G401 (cell line): ENCODE measurements around the gene UTP25. TPM values are rescaled to one million over a fixed set of nuclear protein-coding genes. Genes with fewer than 3 reads are reported as not detected.

Source experiments
- DNase-seq: peaks from one replicate; pipeline ENCODE4 v3.0.0-alpha.2; 2015; ENCODE audit warnings: low spot score
- in situ Hi-C: cut with HindIII; loops from 2 replicates; pipeline ENCODE4 v1.10.0; 2016; ENCODE audit warnings: low sequenced_read_pairs, mixed read lengths
- total RNA-seq: library from RNA; depleted of rRNA; stranded (reverse); fragments of >200 nt; shearing (Covaris generic); gene quantifications from 2 replicates; pipeline ENCODE4 v1.2.3, GENCODE V29; 2014

Gene UTP25
- total RNA-seq, 1 experiment from 2014 or later, result 13.5 TPM

DNA sequence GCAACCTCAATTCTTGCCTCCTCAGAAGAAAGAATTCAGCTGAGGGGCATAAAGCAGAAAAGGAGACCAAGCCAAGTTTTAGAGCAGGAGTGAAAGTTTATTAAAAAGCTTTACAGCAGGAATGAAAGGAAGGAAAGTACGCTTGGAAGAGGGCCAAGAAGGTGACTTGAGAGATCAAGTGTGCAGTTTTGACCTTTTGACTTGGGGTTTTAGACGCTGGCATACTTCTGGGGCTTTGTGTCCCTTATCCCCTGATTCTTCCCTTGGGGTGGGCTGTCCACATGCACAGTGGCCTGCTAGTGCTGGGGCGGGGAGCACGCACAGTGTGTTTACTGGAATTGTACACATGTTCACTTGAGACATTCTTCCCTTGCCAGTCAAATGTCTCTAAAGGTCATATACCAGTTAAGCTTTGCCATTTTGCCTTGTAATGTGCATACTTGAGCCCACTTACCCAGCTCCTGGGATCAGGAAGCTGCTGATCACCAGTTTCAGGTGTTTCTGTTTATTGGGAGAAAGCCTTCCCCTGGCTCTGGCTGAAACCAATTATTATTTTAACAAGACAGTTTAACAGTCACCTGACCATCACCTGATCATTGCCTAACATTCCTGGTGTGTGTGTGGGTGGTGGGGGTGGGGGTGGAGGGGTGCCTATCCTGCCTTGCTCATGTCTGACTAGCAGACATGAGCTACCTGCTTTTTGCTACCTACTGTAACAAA, 36.2 kb downstream of the UTP25 start:
- in situ Hi-C loops, result no loop called here
- DNase-seq, result peak; percentile 78

DNA sequence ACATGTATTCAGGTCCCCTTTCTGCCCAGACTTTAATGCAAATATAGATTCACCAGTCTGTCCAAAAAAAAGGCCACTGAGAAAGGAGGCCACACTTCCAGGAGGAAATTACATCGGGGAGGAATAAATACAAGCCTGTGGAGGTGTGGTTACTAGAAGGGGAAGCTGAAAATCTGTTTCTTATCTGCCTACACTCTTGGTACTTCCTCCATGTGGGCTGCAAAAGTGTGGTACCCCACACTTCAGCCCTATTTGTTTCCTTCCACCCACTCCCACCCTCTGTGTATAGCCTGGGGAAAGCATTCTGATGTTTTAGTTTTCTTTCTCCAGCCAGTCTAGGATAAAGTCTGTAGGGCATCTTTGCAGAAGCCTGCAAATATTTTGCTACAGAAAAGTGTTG, 38.4 kb downstream of the UTP25 start:
- DNase-seq, result no peak
- in situ Hi-C loops, result no loop called here

DNA sequence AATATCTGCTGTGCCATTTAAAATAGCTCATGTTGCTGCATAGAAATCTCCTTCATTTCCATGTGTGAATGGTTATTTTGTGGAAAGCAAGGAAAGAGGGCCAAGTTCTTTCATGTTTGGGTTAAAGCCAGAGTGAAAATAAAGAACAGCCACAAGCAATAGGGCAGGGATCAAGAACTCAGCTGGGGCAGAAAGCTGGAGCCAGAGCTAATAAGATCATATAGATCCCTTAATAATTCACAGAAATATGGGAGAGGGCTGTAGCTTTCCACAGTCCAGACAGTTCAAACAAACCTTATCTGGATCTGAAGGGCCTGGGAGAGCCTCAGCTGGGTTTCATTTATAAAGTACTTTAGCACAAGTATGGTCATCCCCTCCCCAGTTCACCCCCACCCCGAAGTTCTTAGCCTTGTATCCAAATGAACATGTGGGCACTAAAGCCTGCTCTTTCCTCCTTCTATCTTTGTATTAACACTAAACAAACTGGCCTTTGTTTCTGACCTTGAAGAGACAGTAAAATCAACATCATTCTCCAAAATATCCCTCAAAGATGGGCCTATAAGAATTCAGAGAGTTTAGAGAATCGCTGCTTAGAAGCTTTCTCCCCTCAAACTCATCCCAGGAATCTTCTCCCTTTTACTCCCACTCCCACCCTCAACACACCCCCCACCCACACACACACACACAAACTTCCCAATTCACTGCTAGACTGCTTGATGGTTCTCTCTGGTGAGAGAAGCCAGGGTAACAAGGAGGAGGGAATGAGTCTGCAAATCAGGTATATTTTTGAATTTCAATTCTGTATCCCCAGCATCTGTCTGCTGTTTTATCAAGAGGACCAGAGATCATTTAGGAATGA, 41.7 kb downstream of the UTP25 start:
- in situ Hi-C loops, result no loop called here
- peak; percentile 62 for DNase-seq

DNA sequence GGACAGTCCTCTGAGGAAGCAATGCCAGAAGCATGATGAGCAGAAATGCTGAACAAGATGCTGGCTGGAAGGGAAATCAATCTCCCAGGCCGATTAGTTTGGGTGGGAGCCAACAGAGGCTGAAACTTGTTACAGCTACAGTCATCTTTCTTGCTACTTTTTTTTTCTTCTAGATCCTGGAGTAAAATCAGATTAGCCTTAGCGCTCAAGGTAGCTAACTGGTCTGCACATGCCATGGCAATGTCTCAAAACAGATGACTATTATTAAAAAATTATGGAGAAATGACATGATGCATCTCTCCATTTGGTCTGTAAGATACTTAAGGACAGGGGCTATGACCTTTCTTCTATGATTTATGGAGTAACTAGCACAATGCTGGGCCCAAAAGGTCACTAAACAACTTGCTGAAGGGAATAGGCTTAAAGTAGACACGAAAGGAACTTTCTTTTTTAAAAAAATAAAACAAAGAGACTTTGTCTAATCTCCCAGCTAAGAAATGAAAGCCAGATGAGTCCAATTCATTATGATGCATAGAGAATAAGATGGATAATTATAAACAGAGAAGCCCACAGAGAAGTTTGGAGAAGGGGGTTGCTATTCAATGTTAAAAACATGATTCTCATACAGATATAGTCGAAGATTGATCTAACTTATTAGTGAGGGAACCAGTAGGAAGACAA, 42.5 kb downstream of the UTP25 start:
- DNase-seq, result peak; percentile 63
- in situ Hi-C loops, result no loop called here

DNA sequence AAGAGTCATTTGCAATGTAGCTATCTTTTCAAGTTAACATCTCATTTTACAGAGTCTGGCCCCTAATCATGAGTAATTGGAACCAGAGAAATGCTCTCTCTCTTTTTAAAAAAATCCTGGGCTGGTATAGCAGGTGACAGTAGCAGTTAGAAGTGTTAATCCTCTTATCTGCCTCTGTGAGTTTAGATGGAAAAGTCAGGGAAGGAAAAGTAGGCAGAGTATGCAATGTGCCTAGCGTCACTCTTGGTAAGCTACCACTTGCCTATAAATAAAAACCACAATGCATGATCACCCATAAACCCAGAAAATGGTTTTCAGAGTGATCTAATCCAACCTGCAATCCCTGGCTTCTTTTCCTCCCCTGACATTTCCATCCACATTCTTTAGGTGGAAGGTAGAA, 43.2 kb downstream of the UTP25 start:
- in situ Hi-C loops, result no loop called here
- peak; percentile 64 for DNase-seq

DNA sequence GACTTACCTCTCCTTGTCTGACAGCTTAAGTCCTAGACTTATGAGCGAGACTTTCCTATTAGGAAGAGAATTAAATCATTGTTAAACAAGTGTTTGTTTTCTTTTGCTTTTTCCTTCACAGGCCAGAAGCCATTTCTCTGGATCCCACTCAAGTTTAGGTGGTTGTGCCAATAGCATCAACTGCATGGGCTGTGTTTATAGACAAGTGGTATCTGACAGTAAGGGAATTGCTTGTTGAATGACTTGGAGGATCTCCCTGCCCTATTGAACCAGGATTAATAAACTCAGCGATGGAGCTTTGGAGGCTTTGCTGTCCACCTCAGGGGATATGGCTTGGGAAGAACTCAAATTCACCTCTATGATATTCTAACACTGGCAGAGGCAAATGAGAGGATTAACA, 43.7 kb downstream of the UTP25 start:
- in situ Hi-C loops, result no loop called here

DNA sequence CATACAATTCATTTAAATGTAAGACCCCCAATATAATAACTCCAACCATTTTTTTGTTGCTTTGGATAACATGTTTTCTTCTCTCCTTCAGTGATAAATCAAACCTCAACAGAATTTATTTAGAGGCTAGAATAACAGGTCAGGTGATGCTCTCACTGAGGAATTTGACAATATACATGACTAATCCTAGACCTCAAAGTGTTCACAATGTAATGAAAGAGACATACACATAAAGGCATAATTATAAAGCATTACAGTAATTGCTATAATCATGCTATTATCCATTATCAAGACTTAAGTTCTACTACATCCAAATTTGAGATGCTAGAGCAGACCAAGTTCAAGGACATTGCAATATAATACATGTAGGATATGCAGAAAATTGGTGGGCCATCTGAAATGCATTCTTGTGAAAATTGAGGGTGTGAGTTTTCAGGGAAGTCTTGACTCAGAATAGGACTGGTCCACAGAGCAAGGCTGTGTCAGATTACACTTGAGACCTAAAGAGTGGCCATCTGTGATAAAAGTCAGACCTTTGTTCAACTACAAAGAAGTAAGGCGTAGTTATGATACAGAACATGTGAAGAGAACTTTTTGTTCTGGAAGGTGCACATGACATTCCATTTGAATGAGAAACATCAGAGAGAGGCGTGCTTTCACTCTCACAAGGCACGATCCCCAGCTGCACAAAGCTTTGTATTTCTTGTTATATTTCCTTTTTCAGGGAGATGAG, 45.5 kb downstream of the UTP25 start:
- in situ Hi-C loops, result no loop called here

More for the DNA sequence above, 43.7 kb downstream of the UTP25 start:
- DNase-seq, result peak; percentile 65

DNA sequence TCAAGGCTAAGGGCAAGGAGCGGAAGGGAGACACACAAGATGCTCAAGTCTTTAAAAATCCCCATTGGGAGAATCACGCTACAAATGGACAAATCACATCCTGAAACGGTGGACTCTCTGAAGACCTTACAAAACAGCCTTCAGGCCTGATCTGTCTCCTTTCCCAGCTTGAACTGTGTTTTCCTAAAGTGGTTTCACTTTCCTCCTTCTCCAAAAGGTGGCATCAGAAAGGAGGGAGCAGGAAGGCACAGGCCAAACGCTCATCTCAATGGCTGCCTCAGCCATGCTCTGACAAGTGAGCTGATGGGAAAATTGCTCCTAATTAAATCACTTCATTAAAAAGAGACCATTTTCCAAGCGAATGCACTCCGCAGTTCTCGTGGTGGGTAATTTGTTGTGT, 47.7 kb downstream of the UTP25 start:
- peak; percentile 89 for DNase-seq

More for the DNA sequence above, 45.5 kb downstream of the UTP25 start:
- DNase-seq, result no peak

DNA sequence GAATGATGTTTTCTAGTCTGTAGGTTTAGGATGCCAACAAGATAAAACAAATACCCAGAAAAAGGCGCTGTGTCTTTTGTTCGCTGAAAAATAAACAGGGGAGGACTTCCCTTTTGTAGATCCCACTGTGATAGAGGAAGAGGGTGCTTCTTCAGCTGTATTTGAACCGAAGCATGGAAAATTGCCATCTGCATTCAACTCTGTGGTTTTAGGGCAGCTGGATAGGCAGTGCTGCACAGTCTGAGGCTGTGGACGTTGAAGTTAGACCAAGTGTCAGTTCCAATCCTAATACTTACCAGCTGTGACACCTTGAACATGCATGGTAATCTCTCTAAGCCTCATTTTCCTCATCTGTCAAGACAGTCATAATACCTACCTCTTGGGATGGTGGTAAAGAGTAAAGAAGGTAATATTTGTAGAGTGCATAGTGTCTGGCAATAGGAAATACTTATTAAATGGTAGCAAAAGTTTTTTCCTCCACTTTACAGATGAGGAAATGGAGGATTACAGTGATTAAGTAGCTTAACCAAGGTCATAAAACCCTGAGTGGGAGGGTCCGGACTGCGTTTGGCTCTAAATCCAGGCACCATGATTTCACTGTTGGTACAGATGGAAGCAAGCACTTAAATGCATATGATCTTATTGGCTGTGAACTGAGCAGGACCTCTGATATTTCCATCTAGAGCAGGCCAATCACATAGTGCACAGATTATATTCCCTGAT, 48.5 kb downstream of the UTP25 start:
- in situ Hi-C loops, result no loop called here
- peak; percentile 69 for DNase-seq

More for the DNA sequence above, 47.7 kb downstream of the UTP25 start:
- in situ Hi-C loops, result no loop called here

DNA sequence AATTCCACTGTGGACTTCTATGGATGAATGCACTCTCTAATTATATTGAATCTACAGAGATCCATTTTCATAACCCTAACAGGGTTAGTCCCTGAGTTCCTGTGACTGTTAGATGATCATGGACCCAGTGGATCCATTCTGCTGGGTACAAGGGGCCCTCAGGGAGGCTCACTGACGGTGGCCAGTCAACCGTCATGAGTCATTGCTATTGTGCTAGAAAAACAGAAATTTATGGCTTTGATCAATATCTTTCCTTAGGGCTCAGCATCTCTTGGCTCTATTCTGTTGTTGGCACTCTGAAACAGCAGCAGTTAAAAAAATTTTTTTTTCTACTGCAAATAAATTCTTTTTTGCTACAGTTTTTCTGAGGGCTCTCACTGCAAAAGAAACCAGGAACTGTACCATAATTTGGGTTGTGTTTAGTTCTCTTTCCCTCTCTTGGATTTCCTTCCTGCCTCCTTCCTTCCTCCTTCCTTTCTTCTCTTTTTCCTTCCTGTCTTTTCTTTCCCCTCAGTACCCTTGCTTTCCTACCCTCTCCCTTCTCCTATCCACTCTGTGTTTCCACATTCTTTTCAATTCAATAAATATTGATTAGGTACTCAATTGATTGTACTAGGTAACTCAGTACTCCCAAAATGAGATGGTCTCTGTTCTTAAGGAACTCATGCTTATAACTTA, 49.5 kb downstream of the UTP25 start:
- in situ Hi-C loops, result no loop called here
- no peak for DNase-seq

DNA sequence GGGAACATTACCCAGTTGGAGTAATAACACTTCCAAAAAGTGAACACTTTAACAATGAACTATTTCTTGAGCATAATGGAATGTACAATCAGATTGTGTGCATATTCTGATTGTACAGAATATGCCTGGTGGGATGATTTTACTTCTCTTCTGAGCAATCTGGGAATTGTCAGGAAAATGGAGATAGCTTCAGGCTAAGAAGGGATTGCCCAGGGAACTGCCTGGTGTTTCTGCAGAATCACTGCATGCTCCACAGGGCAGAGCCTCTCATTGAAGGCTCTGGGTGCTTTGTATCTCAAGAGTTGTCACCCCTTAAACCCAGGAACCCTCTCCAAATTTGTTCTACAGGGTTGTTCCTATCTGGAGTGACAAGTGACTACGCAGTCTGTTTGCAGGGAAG, 51.2 kb downstream of the UTP25 start:
- DNase-seq, result no peak
- in situ Hi-C loops, result no loop called here

DNA sequence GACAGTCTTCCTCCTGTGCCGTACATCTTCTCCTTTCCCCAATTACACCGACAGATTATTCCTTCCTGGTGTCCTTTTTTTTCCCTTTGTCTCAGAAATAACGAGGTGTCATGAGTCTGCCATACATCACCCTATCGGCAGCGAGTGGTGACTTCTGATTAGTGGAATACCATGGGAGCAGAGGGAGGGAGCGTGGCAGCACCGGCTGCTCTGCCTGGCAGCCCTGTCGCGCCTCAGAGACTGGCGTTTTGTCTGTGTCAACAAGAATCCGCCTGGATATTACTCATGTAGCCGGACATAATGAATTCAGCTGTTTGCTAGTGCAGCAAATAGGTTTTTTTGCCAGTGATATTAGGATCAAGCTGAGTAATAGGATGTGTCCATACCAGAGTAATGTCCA, 51.8 kb downstream of the UTP25 start:
- DNase-seq, result peak; percentile 93
- in situ Hi-C loops, result no loop called here

DNA sequence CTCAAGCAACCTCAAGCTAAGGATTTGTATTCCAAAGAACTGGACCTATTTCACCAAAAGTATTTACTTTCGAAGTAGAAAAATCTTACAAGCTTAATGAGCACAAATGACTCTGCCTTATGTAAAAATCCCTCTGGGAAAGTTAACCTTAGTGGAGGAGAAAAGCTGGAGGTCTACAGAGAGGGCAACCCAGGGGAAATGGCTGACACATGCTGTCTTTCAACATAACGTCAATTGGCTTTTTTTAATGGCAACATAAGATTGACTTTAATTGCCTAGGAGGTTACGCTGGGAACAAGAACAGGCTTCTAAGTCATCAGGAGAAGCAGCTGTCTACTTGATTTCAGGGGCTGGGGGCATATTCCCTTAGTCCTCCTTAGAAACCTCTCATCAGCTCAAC, 52.3 kb downstream of the UTP25 start:
- DNase-seq, result peak; percentile 75
- in situ Hi-C loops, result no loop called here

DNA sequence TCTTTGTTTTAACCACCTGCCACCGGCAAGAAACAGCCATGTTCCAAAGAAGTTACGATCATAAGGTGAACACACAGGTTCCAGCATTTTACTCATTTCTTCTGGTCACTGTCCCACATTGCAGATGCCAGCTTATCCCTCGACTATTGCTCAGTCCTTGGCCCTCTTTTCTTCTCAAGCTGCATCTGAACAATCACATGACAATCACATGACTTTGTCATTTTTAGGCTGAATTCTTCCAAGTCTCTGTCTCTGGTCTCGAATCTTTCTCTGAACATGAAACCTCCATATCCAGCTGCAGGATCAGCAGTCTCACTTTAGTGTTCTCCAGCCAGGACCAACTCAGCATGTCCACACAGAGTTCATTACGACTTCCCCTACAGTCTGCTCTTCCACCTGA, 53.8 kb downstream of the UTP25 start:
- in situ Hi-C loops, result no loop called here
- DNase-seq, result no peak

DNA sequence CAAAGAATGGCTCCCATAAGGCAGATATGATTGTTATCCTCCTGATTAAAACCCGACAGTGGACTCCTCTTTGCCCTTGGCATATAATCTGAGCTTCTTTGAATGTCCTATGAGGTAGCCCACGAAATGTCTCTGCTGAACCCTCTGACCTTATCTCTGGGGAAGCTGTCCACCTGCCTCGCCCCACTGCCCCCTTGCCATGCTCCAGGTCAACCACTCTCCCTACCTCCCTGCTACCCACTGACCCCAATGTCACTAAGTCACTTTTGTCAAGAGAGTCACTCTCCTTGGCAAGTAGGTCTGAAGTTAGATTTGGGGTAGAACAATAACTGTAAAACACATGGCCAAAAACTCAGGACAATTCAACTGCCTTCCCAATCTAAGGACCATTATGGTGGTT, 54.5 kb downstream of the UTP25 start:
- peak; percentile 51 for DNase-seq
- in situ Hi-C loops, result no loop called here

DNA sequence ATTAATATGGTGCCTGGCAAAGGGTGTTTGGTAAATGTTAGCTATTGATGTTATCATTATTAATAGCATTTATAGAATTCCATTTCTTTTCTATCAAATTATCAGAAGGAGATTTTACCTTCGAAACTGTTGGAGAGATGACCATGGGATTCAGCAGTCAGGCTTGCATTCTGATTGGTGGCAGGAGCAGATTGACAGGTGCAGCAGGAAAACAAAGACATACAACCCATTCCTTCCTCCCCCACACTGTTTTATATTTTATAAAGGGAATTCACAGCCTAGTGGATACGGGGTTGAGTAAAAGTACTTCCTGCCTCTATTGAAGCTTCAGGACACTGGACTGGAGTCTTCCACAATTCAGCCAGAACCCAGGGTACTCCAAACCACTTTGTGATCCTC, 55.2 kb downstream of the UTP25 start:
- in situ Hi-C loops, result no loop called here
- peak; percentile 55 for DNase-seq

DNA sequence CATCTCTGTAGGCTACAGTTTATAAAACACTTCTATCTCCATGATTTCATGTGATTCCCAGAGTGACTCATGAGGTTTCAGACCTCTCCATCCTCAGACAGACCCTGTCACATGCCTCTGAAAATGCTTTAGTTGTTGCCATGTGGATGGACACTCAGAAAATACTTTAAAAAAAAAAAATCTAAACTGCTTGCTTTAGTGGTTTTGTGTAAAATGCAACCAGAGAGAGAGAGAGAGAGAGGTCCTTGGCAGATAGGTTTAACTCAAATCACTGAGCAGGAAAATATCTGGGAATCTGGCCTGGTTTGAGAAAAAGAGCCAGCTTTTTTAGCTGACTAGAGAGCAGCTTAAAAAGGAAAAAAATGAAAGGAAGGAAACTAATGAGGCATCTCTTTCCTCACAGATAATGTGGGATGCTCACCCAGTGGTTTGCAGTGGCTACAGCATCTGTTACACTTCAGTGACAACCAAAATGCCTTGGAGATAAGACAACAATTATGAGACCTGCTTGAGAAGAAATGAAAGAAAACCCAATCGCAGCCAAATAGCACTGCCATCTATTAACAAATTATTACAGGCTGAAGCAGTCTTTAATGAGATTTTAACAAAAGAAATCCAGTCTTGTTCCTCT, 55.7 kb downstream of the UTP25 start:
- in situ Hi-C loops, result no loop called here
- DNase-seq, result peak; percentile 87

DNA sequence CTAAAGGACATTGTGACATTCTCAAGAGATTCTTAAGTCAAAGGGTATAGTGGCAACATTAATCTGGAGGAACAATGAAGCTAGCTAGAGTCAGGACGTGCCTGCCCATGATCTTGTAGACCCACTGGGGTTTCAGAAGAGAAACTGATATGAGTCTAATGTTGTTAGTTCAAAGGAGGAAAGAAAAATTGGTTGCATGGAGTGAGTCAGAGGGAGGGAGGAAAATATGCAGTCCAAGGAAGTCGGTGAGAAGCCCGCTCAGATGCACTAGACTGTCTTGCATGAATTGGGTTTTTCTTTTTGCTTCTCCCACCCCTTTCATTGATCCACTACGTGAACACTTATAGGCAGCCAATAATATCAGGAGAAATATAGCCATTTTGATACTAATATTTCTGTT, 56.5 kb downstream of the UTP25 start:
- in situ Hi-C loops, result no loop called here
- DNase-seq, result no peak
